Right atrium auricular region (tissue), 2 donors: ENCODE results near the gene CCDC68. TPM values are rescaled to one million over a fixed set of nuclear protein-coding genes. Genes with fewer than 3 reads are reported as not detected.

Experiments
- DNase-seq: peaks from one replicate; pipeline ENCODE4 v3.0.0-alpha.2; 2019; ENCODE audit warnings: low spot score
- H3K27ac ChIP-seq, 2 donors: fragments of 200-600 bp; sonication (generic); 1 replicate in 1 of 2; 2 replicates in 1 of 2; pipeline ENCODE4 v1.5.1; 2016 to 2019
- H3K27me3 ChIP-seq, 2 donors: fragments of 200-600 bp; sonication (generic); one replicate each; pipeline versions ENCODE4 v1.5.1 to v1.6.0; 2017 to 2019
- H3K36me3 ChIP-seq: fragments of 200-600 bp; sonication (generic); one replicate; pipeline ENCODE4 v1.5.1; 2016
- H3K4me1 ChIP-seq, 2 donors: fragments of 200-600 bp; sonication (generic); one replicate each; pipeline versions ENCODE4 v1.5.1 to v1.6.0; 2017 to 2019
- H3K4me3 ChIP-seq, 2 donors: fragments of 200-600 bp; sonication (generic); 1 replicate in 1 of 2; 2 replicates in 1 of 2; pipeline ENCODE4 v1.5.1; 2017 to 2019; ENCODE audit warnings: mild to moderate bottlenecking in 1 of 2, moderate library complexity in 1 of 2
- H3K9me3 ChIP-seq, 2 donors: fragments of 200-600 bp; sonication (generic); one replicate each; pipeline ENCODE4 v1.5.1; 2019
- total RNA-seq, 2 donors: library from RNA; depleted of rRNA; stranded (reverse); fragments of >200 nt; gene quantifications; one replicate each; pipeline ENCODE4 v1.1.0, GENCODE V29; 2016
- TF ChIP-seq, protein P1 (sequence below), 2 donors: fragments of 200-600 bp; sonication (generic); IDR thresholded peaks; one replicate each; pipeline ENCODE4 v1.5.1; 2019; ENCODE audit warnings: antibody characterized with exemption in 2 of 2

Gene CCDC68
- total RNA-seq, 2 donors from 2014 or later, result 7.3 to 8.0 TPM

DNA sequence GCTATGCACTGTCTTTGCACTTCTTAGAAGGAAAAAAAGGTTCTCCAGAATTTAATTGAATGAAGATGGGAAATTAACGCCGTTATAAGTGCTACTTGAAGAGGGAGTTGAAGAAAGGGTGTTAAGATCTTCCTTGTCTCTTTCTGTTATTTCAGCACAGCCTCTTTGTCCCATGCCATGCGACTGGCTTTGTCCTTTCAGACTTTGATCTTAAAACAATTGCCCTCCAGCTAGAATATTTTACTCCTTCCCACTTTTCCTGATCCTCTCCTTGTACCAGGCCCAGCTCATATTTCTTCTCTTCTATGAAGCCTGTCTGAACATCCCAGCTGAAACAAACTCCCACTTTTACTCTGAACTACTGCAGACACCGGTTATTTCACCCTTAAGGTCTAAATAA is 79.6 kb downstream of the CCDC68 start:
- Histone ChIP-seq H3K4me1 (no peaks in the 10 kb centered on the region), H3K9me3 (no peaks in the 10 kb centered on the region), H3K27ac (no peak overlapping the region), H3K27me3 (no peaks in the 10 kb centered on the region), H3K4me3 (no peak overlapping the region), H3K36me3 (no peaks in the 10 kb centered on the region)
- TF ChIP-seq, protein P1, sequence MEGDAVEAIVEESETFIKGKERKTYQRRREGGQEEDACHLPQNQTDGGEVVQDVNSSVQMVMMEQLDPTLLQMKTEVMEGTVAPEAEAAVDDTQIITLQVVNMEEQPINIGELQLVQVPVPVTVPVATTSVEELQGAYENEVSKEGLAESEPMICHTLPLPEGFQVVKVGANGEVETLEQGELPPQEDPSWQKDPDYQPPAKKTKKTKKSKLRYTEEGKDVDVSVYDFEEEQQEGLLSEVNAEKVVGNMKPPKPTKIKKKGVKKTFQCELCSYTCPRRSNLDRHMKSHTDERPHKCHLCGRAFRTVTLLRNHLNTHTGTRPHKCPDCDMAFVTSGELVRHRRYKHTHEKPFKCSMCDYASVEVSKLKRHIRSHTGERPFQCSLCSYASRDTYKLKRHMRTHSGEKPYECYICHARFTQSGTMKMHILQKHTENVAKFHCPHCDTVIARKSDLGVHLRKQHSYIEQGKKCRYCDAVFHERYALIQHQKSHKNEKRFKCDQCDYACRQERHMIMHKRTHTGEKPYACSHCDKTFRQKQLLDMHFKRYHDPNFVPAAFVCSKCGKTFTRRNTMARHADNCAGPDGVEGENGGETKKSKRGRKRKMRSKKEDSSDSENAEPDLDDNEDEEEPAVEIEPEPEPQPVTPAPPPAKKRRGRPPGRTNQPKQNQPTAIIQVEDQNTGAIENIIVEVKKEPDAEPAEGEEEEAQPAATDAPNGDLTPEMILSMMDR (IDR thresholded peaks at IDR 0.05), result no peak
- DNase-seq, result no peak

DNA sequence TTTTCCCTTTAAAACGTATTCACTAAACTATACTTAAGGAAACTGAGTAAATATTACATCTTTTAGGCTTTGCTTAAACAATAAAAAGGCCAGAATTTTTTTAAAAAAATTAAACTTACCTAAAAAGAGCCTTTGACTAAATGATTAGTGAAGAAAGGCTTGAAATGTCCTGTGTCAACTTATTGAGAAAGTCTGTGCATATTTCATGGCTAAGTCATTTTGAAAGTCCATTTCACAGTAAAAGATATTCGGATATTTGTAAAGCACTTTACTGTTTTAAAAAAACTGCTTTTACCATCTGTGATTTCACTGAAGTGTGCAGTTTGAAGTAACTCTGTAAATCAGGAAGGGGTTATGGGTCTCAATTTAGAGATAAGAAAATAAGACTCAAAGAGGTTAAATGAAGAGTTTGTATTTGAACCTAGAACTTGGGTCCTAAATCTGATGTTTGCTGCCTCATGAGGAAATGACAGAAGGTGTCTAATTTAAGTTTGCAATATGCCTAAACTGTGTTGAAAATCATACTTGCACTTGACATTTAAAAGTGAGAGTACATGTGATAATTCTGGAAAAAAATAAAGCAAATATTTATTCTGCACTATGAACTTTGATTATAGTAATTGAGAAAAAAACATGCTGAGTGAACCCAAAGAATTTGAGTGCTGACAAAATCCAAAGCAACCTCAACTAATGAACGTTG is 80.5 kb downstream of the CCDC68 start:
- no peak overlapping the region for H3K27ac ChIP-seq
- no peaks in the 10 kb centered on the region for H3K36me3 ChIP-seq
- H3K4me3 ChIP-seq, result no peak overlapping the region
- DNase-seq, result no peak
- H3K27me3 ChIP-seq, result no peaks in the 10 kb centered on the region
- TF ChIP-seq, protein P1 (IDR thresholded peaks at IDR 0.05), result no peak
- H3K9me3 ChIP-seq, result no peaks in the 10 kb centered on the region
- no peaks in the 10 kb centered on the region for H3K4me1 ChIP-seq

DNA sequence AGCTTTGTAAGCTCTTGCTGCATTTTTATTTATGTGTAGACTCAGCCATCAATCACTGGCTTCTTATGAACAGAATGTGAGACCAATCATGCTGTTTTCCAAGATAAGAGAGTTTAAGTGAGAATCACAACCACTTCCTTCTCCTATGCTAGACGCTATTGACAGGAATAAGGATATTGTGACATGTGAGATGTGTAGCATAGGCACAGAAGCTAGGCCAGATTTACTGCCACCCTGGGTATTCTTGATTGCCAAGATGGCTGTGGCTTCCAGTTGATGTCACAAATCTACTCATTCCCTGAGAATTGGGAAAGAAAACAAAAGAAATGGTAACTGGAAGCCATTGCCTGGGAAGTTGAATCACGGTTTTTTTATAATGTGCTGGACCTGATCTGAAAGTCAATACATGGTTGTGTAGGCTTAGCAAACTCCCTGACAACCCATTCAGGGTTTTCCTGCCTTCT is 81.1 kb downstream of the CCDC68 start:
- no peak overlapping the region for H3K27ac ChIP-seq
- DNase-seq, result no peak
- H3K4me1 ChIP-seq, result no peaks in the 10 kb centered on the region
- no peak overlapping the region for H3K4me3 ChIP-seq
- no peaks in the 10 kb centered on the region for H3K27me3 ChIP-seq
- TF ChIP-seq, protein P1 (IDR thresholded peaks at IDR 0.05), result no peak
- no peaks in the 10 kb centered on the region for H3K36me3 ChIP-seq
- no peaks in the 10 kb centered on the region for H3K9me3 ChIP-seq

DNA sequence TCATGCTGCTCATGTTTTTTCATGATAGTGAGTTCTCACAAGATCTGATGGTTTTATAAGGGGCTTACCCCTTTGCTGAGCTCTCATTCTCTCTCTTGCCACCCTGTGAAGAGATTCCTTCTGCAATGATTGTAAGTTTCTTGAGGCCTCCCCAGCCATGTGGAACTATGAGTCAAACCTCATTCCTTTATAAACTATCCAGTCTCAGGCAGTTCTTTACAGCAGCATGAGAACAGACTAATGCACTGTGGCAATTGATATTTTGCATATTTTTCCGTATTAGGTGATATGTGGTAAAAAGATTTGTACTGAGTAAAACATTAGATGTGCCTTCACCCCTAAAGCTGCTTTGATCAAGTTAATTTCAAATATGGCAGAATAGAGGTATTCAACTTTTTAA is 82.2 kb downstream of the CCDC68 start:
- H3K27ac ChIP-seq, result no peak overlapping the region
- H3K4me1 ChIP-seq, result no peaks in the 10 kb centered on the region
- TF ChIP-seq, protein P1 (IDR thresholded peaks at IDR 0.05), result no peak
- no peak overlapping the region for H3K4me3 ChIP-seq
- no peaks in the 10 kb centered on the region for H3K36me3 ChIP-seq
- H3K9me3 ChIP-seq, result no peaks in the 10 kb centered on the region
- H3K27me3 ChIP-seq, result no peaks in the 10 kb centered on the region
- no peak for DNase-seq

DNA sequence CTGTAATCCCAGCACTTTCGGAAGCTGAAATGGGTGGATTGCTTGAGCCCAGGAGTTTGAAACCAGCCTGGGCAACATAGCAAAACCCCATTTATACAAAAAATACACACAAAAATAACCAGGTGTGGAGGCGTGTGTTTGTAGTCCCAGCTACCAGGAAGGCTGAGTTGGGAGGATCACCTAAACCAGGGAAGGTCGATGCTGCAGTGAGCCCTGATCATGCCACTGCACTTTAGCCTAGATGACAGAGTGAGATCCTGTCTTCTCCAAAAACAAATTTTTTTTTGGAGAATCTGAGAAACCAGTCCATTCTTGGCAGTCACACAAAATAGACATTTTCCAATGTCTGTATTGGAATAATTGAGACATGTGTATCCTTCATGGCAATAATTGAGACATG is 84.2 kb downstream of the CCDC68 start:
- TF ChIP-seq, protein P1 (IDR thresholded peaks at IDR 0.05), result no peak
- H3K36me3 ChIP-seq, result no peaks in the 10 kb centered on the region
- no peak overlapping the region for H3K4me3 ChIP-seq
- DNase-seq, result no peak
- H3K27ac ChIP-seq, result no peak overlapping the region
- no peaks in the 10 kb centered on the region for H3K9me3 ChIP-seq
- H3K4me1 ChIP-seq, result no peaks in the 10 kb centered on the region
- no peaks in the 10 kb centered on the region for H3K27me3 ChIP-seq

DNA sequence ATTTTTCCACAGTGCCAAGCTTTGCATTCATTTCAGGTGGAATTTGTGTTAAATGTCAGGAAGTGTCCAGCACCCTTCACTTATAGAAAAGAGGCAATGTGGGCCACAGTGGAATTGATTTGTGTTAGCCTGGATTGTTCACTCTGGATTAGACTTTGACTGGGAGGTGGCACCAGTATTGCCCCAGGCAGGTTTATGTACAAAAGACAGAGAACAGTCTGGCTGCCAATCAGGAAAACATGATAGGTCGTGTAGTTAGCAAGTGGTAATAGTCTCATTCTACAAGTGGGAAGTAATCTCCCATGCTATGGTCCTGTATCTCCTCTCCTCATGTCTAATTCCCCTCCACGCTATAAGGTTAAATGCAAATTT is 85.4 kb downstream of the CCDC68 start:
- DNase-seq, result no peak
- TF ChIP-seq, protein P1 (IDR thresholded peaks at IDR 0.05), result no peak
- Histone ChIP-seq H3K4me3 (no peak overlapping the region), H3K27me3 (no peaks in the 10 kb centered on the region), H3K4me1 (no peaks in the 10 kb centered on the region), H3K27ac (no peak overlapping the region), H3K36me3 (no peaks in the 10 kb centered on the region), H3K9me3 (no peaks in the 10 kb centered on the region)
